Aorta (tissue), 5 donors: ENCODE data around the gene PIGQ. TPM values are rescaled to one million over a fixed set of nuclear protein-coding genes. Genes with fewer than 3 reads are reported as not detected.

Experiments used
- ATAC-seq: fragments of 200-7000 bp; cut with Tn5 transposase; one replicate; pipeline ENCODE4 v1.9.1; 2022; ENCODE audit warnings: moderate library complexity; ENCODE audit not compliant: low FRiP score
- DNase-seq, 2 donors: peaks; one replicate each; pipeline ENCODE4 v3.0.0-alpha.2; 2020
- H3K27ac ChIP-seq, 2 donors: one replicate each; pipeline ENCODE4 v1.5.1; 2013; ENCODE audit warnings: low read length in 2 of 2, mild to moderate bottlenecking in 2 of 2, moderate library complexity in 2 of 2, control low read depth in 1 of 2, inconsistent platforms in 1 of 2, low read depth in 1 of 2
- H3K27me3 ChIP-seq, 2 donors: one replicate each; pipeline ENCODE4 v1.6.1; 2013; ENCODE audit warnings: control low read depth in 1 of 2, low read length in 1 of 2, mild to moderate bottlenecking in 1 of 2, moderate library complexity in 1 of 2; ENCODE audit not compliant: insufficient read depth in 2 of 2, control insufficient read depth in 1 of 2
- H3K36me3 ChIP-seq, 2 donors: one replicate each; pipeline ENCODE4 v1.6.1; 2013; ENCODE audit warnings: control low read depth in 1 of 2, low read length in 1 of 2, mild to moderate bottlenecking in 1 of 2; ENCODE audit not compliant: insufficient read depth in 2 of 2, control insufficient read depth in 1 of 2
- H3K4me1 ChIP-seq, 2 donors: one replicate each; pipeline ENCODE4 v1.6.1; 2013; ENCODE audit warnings: low read length in 2 of 2, control low read depth in 1 of 2, mild to moderate bottlenecking in 1 of 2, moderate library complexity in 1 of 2; ENCODE audit not compliant: insufficient read depth in 2 of 2, control insufficient read depth in 1 of 2
- H3K4me3 ChIP-seq, 2 donors: one replicate each; pipeline ENCODE4 v1.5.1; 2013; ENCODE audit warnings: low read length in 2 of 2, control low read depth in 1 of 2, mild to moderate bottlenecking in 1 of 2
- H3K9me3 ChIP-seq: one replicate; pipeline ENCODE4 v1.6.1; 2013; ENCODE audit warnings: mild to moderate bottlenecking, low read length; ENCODE audit not compliant: control insufficient read depth
- WGBS, 2 donors: extraction: QIAGEN DNeasy Blood & Tissue Kit; methylation state at CpG; one replicate each; pipeline ENCODE4 v1.1.7; 2013; 5-methylcytosine and 5-hydroxymethylcytosine counted together
- intact Hi-C, 2 donors: fragments of 100-400 bp; cut with DNase I; formaldehyde crosslinking; loops; one replicate each; pipeline versions ENCODE4 v1.14.2 to v1.15.0; 2022
- polyA plus RNA-seq, 2 donors: library from polyadenylated mRNA; stranded (reverse); fragments of 200-250 nt; gene quantifications; one replicate each; pipeline ENCODE4 v1.2.3, GENCODE V29; 2013
- total RNA-seq, 2 donors: library from RNA; stranded (reverse); fragmentation: NEBNext Ultra II Directional; extraction: Animal tissue kit (Norgen Biotek cat#: 25700); gene quantifications; one replicate each; pipeline ENCODE4 v1.2.1, GENCODE V29; 2021
- donor health status: healthy with polysubstance abuse.
- donor health status: Bipolar disorder and iron deficiency.
- donor health status: DM: no; HTN: no; CAD: no.
- donor health status: DM: no; HTN: no; CAD: no.
- donor health status: DM: yes; HTN: yes; CAD: no.

The PIGQ gene
- total and polyA plus RNA-seq, 4 donors, result 10.8 to 92.2 (median 32.2) TPM

DNA sequence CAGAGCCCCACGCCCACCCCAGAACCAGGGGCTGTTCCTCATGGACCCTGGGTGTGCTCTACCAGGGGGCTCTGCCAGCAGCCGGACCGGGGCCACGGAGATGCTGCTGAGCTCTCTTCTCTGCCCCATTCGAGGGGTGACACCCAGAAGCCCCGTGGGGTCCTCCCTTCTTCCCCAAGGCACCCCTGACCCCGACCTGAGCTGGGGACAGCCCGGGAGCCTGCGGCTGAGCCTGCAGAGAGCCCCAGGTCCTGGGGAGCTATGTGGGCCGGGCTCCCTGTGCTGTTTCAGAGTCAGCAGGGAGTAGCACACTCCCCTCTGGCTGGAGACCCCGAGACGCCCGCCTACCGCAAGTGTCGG, 10.8 kb upstream of the PIGQ start:
- no peak overlapping the region for H3K4me3 ChIP-seq
- intact Hi-C loops, result no loop called here
- no peaks in the 10 kb centered on the region for H3K4me1 ChIP-seq
- H3K9me3 ChIP-seq, result no peaks in the 10 kb centered on the region
- no peaks in the 10 kb centered on the region for H3K27me3 ChIP-seq
- no peaks in the 10 kb centered on the region for H3K36me3 ChIP-seq
- ATAC-seq (no peak), DNase-seq (no peak)
- WGBS, 2 donors, result 72 to 78% methylated on average over 13 to 15 of the region's 15 CpGs
- H3K27ac ChIP-seq, result no peak overlapping the region

GRCh38 chr16:559411-560203, 10.2 kb upstream of the PIGQ start:
- DNase-seq (no peak), ATAC-seq (no peak)
- H3K4me3 ChIP-seq, result no peak overlapping the region
- no peaks in the 10 kb centered on the region for H3K36me3 ChIP-seq
- intact Hi-C loops, result no loop called here
- no peaks in the 10 kb centered on the region for H3K4me1 ChIP-seq
- no peaks in the 10 kb centered on the region for H3K27me3 ChIP-seq
- H3K27ac ChIP-seq, result no peak overlapping the region
- H3K9me3 ChIP-seq, result no peaks in the 10 kb centered on the region
- 8 to 10% methylated on average over 40 to 62 of the region's 62 CpGs for WGBS, 2 donors

DNA sequence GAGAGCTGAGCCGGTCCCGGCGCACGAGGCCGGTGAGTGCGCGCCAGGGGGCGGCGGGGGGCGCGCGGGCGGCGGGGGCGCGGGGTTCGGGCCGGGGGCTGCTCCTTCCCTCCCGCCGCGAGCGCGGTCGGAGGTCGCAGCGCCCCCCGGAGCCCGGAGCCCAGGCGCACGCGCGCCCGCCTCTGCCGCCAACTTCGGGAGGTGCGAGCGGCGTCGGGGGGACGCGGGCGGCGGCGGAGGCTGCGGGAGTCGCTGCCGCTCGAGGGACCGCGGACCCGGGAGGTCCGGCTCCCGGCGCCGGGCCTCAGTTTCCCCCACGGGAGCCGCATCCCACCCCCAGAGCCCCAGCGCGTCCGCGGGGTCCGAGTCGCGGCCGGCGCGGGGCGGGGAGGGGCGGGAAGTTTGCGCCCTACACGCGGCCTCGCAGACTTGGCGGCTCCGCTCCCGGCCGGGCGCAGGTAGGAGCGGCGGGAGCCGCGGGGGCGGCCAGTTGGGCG, 9.5 kb upstream of the PIGQ start, which contains the start of gene PRR35:
TSS of gene PRR35 (plus strand) at position 191 of the 497 bp plus-strand sequence. CDS start 2,901 bp downstream, outside the sequence.
- Histone ChIP-seq H3K4me3 (no peak within 1 kb of the TSS), H3K27ac (no peak within 1 kb of the TSS), H3K4me1 (no peaks in the 10 kb centered on the region), H3K27me3 (no peaks in the 10 kb centered on the region), H3K9me3 (no peaks in the 10 kb centered on the region), H3K36me3 (no peaks in the 10 kb centered on the region)
- DNase-seq (no peak), ATAC-seq (no peak)
- 1% methylated on average over 25 to 84 of the region's 84 CpGs for WGBS, 2 donors
- intact Hi-C loops, result no loop called here

DNA sequence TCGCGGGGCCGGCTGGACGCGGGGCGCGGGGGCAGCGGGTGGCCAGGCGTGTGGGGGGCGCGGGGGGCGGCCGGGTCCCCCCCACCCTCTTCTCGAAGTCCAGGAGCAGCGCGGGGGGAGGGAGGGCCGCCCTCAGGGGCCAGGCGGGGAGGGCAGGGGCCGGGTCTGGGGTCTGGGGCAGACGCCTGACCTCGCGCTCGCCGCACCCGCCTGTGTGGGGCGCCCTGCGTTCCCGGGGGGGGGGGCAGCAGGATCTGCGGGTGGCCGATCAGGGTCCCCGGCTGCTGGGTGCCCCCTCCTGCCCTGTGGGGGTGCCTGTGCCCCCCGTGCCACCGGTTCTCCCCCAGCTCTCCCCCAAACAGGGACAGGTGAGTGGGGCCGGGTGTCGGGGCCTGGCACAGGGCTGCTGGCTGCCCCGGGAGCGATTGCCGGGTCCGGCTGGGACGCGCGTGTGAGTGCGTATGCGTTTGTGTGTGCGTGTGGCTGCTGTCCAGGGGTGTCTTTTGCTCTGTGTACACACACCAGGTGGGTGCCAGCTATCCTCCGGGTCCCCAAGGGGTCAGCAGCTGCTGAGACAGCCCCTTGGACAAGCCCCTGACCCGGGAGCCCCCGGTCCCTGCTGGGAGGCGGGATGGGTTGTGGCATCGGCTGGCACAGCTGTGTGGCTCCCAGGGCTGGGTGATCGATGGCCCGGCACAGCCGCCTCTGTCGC, 8.9 kb upstream of the PIGQ start:
- no peak overlapping the region for H3K27ac ChIP-seq
- H3K4me3 ChIP-seq, result no peak overlapping the region
- no peaks in the 10 kb centered on the region for H3K4me1 ChIP-seq
- no peaks in the 10 kb centered on the region for H3K27me3 ChIP-seq
- ATAC-seq, result no peak
- no peaks in the 10 kb centered on the region for H3K36me3 ChIP-seq
- intact Hi-C loops, result no loop called here
- DNase-seq, result no peak
- 21 to 26% methylated on average over 28 to 54 of the region's 54 CpGs for WGBS, 2 donors
- no peaks in the 10 kb centered on the region for H3K9me3 ChIP-seq

- 71% methylated on average over 13 to 15 of the region's 15 CpGs for WGBS, 2 donors
- H3K4me3 ChIP-seq, result no peak overlapping the region
- H3K27ac ChIP-seq, result no peak overlapping the region
- no peaks in the 10 kb centered on the region for H3K4me1 ChIP-seq
- H3K9me3 ChIP-seq, result no peaks in the 10 kb centered on the region
- ATAC-seq, result no peak
- no peaks in the 10 kb centered on the region for H3K36me3 ChIP-seq
- no peak for DNase-seq
- intact Hi-C loops, result no loop called here
- H3K27me3 ChIP-seq, result no peaks in the 10 kb centered on the region
Observed at GRCh38 chr16:561413-561794, 8.4 kb upstream of the PIGQ start.

- Histone ChIP-seq H3K36me3 (no peaks in the 10 kb centered on the region), H3K9me3 (no peaks in the 10 kb centered on the region), H3K27me3 (no peaks in the 10 kb centered on the region), H3K27ac (no peak overlapping the region), H3K4me1 (no peaks in the 10 kb centered on the region), H3K4me3 (no peak overlapping the region)
- ATAC-seq (no peak), DNase-seq (no peak)
- intact Hi-C loops, result no loop called here
- 88% methylated on average over 43 of the region's 43 CpGs for WGBS, 2 donors
Observed at GRCh38 chr16:561957-562938, 7.5 kb upstream of the PIGQ start.

DNA sequence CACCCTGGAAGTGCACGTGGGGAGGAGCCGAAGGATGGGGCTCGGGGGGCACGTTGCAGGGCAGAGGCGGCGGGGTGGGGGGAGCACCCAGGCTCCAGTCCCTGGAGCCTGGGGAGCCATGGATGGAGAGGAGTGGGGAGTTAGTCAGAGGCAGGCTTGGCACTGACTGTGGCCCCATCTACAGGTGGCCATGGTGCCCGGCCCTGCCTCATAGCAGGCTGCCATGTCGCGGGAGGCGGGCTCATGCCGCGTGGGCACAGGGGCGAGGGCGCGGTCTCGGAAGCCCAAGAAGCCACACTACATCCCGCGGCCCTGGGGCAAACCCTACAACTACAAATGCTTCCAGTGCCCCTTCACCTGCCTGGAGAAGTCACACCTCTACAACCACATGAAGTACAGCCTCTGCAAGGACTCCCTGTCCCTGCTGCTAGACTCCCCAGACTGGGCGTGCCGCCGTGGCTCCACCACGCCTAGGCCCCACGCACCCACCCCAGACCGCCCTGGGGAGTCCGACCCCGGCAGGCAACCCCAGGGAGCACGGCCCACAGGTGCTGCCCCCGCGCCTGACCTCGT, 6.6 kb upstream of the PIGQ start:
- no peaks in the 10 kb centered on the region for H3K4me1 ChIP-seq

More for the DNA sequence above, 6.6 kb upstream of the PIGQ start:
- Histone ChIP-seq H3K36me3 (no peaks in the 10 kb centered on the region), H3K4me3 (no peak overlapping the region), H3K9me3 (no peaks in the 10 kb centered on the region), H3K27ac (no peak overlapping the region), H3K27me3 (no peaks in the 10 kb centered on the region)
- ATAC-seq (no peak), DNase-seq (no peak)
- 88 to 91% methylated on average over 30 of the region's 30 CpGs for WGBS, 2 donors
- intact Hi-C loops, result no loop called here
